NCI-H345 (cell line): Measurements from ENCODE around the gene CASTOR1.

Experiments
- DNase-seq: peaks from one replicate; lab custom pipeline; 2025; lab: John Stamatoyannopoulos, UW

Gene CASTOR1

GRCh38 chr22:30244066-30244465, 45.2 kb downstream of the CASTOR1 start:
- DNase-seq = no peak

- DNase-seq = no peak
Observed at GRCh38 chr22:30243661-30244060, 45.6 kb downstream of the CASTOR1 start.

- DNase-seq = no peak
Observed at GRCh38 chr22:30241576-30242371, 47.5 kb downstream of the CASTOR1 start.

GRCh38 chr22:30240541-30241417, 48.5 kb downstream of the CASTOR1 start:
- no peak for DNase-seq

- DNase-seq = no peak
Observed at GRCh38 chr22:30239488-30240405, 49.6 kb downstream of the CASTOR1 start.

- DNase-seq = no peak
Observed at GRCh38 chr22:30238661-30239487, 50.4 kb downstream of the CASTOR1 start.

GRCh38 chr22:30238136-30238535, 51.2 kb downstream of the CASTOR1 start:
- no peak for DNase-seq

GRCh38 chr22:30236875-30237274, 52.4 kb downstream of the CASTOR1 start:
- no peak for DNase-seq

- no peak for DNase-seq
Observed at GRCh38 chr22:30235687-30236170, 53.6 kb downstream of the CASTOR1 start.
